ENCODE measurements around the gene VIPR2.
A peak's percentile ranks its signal among the peaks of the same experiment; 100 is the strongest.

VIPR2 gene

DNA sequence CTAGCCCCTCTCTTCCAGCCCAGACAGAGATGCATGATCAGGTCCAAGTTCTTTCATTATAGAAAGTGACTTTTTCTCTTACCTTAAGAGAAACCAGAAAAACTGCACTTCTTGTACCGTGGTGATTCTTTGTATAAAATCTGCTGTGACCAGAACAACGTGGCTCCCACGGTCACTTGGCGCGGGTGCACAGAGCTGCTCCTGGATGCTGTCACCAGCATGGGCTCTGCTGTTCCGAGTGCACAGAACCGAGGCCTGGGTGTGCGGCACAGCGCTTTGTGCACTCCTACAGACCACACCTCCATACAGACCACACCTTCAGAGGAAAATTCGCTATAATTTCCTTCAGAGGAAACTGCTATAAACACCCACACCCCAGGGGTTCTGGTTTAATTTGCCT lies 26.0 kb downstream of the VIPR2 start:
- DNase-seq, result no peak

DNA sequence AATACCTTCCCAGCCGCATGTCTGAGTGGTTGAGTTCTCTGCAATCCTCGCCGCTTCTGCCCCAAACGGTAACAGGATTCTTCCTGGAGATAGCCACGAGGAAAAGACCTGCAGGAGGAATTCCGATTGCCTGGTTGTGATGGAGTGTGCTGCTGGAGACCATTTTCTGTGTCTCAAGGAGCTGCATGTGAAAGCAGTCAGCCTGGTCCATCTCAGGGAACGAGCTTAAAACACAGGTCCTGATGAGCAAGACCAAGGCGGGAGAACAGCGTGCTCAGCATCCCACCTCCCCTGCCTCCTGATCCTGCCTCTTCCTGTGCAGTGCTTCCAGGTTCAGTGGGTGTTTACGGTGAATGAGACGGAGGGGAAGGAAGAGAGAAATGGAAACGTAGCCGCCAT lies 26.5 kb downstream of the VIPR2 start:
- DNase-seq, result no peak

GRCh38 chr7:159117366-159118196 lies 27.1 kb downstream of the VIPR2 start:
- DNase-seq, result no peak

DNA sequence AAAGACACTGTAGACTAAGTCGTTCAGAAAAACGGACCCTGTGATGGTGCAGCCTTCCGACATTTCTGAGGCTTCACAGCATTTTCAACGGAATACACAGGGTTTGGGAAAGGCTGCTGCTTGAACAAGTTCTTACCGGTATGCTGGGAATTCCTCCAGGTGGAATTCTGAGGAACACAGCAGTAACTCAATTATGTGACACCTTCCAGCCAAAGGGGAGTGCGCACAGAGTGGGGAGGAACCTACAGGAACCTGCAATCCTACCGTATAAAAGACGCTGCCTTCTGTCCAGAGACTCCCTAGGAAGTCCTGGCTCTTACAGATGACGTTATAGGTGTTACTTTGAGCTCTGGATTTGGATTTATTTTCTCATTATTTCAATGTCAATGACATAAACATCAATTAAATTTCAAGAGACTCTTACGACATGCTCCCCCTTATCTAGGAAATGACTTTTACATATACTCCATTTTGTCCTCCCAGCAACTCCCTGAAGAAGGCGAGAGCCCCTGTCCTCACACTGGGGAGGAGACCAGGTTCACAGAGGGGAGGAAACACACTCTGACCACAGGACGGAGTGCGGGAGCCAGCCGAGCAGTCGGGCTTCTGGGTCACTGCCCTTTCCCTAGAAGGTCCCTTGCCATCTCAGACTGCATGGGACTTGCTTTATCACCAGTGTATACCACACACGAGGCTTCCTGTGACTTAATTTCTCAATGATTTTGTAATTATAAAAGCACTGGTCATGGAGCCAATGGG lies 27.9 kb downstream of the VIPR2 start:
- no peak for DNase-seq

GRCh38 chr7:159115601-159116501 lies 28.8 kb downstream of the VIPR2 start:
- peak; percentile 2 for DNase-seq

DNA sequence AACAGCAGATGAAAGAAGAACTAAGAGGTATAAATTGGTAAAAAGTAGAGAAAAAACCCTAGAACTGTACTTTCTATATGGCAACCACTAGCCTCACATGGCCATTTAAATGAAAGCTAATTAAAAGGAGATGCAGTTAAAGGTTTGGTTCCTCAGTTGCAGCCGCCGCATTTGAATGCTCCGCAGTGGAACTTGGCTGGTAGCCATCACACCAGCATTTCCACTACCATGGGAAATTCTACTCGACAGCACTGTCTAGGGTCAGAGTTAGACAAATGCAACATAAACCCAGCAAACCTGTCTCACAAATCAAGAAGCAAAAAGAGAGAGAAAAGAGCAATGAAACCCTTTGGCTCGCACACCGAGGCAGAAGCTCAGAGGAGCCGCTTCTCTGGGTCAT lies 29.7 kb downstream of the VIPR2 start:
- no peak for DNase-seq

DNA sequence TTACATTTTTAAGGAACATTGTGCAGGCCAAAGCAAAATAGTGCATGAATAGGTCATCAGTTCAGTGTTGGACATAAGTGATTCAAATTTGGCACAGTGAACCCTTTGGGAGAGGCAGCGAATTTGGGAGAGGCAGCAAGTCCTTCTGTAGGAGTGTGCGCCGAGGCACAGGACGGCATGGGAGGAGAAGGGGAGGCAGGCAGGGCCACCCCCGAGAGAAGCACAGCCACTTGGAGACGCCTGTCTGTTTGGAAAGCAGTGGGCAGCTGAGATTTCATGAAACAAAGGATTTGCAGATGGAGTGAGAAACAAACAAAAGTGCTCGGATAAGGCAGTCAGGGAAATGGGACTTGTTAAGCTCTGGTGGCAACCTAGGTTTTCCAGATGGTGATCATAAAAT lies 30.6 kb downstream of the VIPR2 start:
- no peak for DNase-seq

DNA sequence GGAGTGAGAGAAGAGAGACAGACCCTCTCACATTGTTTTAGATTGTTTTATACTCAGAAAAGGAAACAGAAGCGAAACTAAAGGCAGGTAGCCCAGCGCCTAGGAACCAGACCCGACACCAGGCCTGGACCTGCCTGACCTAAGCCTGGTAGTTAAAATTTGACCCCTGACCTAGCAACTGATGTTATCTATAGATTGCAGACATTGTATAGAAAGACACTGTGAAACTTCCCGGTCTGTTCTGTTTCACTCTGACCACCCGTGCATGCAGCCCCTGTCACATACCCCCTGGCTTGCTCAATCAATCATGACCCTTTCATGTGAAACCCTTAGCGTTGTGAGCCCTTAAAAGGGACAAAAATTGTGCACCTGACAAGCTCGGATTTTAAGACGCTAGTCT lies 31.6 kb downstream of the VIPR2 start:
- no peak for DNase-seq

DNA sequence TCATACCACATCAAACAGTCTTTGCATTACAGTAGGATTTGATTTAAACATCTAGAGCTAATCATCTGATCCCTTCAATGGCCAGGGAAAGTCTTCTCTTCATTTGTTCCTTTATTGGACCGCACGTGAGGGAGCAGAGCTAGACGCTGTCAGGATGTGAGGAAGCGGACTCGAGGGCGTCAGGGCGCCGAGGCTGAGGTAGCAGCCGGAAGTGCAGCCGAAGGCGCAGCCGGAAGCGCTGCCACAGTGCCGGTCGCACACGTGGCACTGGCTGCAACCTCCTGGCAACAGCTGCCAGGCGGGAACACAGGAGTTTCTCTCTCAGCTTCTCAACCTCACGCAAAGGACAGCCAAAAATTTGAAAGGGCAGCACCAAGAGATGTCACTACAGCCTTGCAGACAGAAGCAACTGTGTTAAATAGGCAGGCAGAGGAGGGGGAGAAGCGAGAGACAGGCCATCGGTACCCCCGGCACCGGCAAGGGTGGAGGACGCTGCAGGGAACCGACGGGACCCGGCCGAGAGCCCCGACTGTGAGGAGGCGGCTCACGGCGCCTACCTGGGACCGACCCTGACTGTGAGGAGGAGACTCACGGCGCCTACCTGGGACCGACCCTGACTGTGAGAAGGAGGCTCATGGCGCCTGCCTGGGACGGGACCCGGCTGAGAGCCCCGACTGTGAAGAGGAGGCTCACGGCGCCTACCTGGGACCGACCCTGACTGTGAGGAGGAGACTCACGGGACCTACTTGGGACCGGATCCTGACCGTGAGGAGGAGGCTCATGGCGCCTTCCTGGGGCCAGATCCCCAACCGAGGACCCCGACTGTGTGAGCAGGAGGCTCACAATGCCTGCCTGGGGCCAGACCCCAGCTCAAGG lies 32.3 kb downstream of the VIPR2 start:
- no peak for DNase-seq

DNA sequence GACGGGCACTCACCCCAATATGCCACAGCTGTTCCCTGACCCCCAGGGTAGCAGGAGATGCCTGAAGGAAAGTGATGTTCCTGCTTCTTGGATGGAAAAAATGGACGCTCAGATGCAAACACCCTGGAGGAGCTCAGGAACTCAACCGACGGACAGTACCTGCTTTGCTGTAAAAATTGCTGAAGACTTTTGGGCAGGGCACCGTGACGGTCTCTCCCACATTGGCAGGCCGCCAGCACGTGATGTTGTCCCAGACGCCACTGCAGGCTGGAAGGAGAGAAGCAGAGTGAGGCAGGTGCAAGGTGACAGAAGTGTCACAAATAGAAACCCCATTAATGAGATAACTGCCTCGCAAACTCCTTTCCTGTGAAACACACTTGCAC lies 35.0 kb downstream of the VIPR2 start:
- peak; percentile 11 for DNase-seq

DNA sequence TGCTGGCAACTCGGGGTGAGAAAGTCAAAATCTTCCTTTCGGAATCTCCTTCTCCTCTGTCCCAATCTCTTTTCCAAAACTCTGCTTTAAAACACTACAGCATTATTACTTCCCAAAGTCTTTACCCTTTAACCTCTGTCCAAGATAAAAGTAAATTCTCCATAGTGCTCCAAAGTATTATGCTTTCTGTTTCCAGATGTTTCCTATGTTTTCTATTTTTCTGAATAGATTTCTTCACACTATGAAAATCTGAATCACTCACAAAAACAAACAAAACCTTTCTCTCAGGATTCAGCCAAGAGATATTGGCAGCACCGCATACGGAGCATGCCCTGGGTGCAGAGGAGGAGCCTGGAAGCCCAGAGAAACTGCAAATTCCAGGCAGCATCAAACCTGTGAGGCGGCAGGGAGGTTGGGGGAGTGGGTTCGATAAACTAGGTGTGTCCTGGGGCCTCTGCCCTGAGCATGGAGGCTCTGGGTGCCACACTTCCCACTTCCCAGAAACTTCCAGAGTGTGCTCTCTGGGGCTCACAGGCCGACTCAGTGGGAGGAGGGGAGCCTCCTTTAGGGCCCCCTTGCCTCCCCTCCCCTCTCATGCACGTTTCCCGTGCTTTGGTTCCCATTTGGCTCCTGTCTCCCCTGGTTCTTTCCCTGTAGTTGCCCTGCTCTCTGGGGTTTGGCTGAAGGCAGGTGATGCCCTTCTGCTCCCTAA lies 35.6 kb downstream of the VIPR2 start:
- no peak for DNase-seq

DNA sequence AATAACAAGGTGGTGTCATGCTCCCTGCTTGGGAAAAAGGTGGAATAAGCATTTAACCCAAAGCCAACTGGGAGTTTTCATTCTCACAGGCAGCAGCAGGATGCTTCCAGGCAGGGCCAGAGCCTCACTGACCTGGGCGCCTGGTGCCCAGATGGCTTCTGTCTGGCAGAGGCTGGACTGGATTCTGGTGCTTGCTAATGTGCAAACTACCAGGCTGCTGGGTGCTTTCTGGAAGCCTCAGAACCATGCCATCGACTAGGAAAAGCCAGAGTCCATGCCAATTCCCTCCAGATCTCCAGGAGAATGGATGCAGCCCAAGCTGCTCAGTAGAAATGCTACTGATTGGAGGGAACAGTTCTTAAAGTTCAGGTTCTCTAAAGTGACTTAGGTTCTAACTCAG lies 36.2 kb downstream of the VIPR2 start:
- no peak for DNase-seq

DNA sequence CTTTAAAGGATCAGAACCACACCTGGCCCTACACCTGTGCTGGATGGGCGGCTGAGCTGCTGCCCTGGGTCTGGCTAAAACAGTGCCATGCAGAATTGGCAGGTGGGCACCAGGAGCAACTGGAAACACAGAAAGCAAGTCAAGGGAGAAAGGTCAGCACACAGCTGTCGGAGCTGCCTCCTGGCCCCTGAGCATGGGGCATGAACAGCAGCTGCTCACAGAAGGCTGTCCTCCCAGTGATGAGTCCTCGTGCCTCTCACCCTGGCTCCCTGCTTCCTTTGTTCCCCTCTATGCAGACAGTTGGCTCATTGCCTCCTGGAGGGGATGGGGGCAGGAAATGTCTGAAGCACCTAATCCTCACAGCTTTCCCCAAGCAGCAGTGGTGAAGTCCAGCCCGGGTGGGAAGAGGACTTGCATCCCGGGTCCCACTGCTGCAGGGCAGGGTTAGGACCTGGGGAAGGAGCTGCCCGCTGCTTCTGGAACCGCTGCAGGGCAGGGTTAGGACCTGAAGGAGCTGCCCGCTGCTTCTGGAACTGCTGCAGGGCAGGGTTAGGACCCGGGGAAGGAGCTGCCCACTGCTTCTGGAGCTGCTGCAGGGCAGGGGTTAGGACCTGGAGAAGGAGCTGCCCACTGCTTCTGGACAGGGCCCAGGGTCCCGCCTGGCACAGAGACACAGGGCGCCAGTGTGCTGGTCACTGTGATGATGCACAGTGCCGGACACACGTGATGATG lies 37.3 kb downstream of the VIPR2 start:
- DNase-seq, result peak; percentile 40

DNA sequence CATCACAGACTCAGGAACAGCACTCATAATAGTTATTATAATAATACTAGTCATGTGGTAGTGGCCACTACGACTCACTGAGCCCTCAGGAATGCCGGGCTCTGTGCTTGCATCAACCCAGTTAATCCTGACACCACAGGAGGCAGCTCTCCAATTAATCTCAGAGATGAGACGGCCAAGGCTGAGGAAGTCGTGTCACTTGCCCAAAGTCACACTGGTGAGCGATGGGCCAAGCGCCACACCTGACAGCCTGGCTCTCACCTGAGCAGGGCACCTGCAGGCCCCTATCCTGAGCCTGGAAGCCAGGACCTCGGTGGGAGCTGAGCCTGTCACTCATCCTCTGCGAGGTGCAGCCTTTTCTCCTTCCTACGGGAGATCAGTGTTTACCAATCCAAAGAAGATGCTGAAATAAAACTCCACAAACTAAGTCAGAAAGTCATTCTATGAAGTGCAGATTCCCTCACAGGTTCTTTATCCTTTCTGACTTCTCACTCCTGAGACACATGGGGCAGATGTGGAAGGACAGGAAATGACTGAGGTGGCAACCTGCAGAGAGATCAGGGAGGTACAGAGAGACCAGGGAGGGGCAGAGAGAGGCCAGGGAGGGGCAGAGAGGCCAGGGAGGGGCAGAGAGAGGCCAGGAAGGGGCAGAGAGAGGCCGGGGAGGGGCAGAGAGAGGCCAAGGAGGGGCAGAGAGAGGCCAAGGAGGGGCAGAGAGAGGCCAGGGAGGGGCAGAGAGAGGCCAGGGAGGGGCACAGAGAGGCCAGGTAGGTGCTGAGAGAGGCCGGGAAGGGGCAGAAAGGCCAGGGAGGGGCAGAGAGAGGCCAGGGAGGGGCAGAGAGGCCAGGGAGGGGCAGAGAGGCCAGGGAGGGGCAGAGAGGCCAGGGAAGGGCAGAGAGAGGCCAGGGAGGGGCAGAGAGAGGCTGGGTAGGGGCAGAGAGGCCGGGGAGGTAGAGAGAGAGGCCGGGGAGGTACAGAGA lies 38.5 kb downstream of the VIPR2 start:
- no peak for DNase-seq

DNA sequence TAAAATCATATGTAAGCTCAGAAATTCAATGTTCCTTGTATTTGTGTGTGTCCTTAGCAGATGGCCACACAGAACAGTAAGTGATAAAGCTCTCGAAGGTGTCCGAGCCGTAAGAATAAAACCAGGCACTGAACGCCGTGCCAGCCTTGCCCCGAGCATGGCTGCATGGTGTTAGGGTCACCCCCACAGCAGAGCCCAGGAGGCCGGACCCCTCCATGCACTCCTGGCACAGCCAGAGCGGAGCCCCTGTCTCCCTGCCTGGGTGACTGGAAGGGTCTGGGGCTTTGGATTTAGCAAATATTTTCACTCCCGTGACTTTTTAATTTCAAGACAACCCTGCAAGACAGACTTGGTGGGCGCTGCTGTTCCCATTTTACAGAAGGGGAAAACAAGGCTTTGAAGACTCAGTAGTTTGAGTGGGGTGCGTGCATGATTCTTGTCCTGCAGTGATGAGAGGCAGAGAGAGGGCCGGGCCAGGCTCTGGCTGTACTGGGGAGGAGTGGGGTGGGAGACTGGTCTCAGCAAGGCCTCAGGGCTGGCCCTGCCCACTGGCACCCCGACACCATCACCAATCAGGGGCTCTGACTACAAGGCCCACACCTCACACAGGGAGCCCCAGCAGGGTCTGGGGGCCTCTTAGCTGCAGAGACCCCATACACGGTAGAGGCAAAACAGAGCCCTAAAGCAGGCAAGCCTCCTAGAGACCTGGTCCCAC lies 39.4 kb downstream of the VIPR2 start:
- DNase-seq, result no peak

GRCh38 chr7:159104188-159104920 lies 40.3 kb downstream of the VIPR2 start:
- no peak for DNase-seq

- DNase-seq, result no peak
Observed at GRCh38 chr7:159103382-159104187, 41.1 kb downstream of the VIPR2 start.
